SU-DHL-6 (cell line): ENCODE results near the gene POTEG.
"Not testable (repeated sequence)": the region's sequence is repeated elsewhere in the genome, so short reads cannot be mapped to it uniquely, and the experiment has no call there.

ENCODE experiments used
- CTCF ChIP-seq: fragments of 200-600 bp; sonication (generic); IDR thresholded peaks from one replicate; pipeline ENCODE4 v1.5.1; 2017; ENCODE audit warnings: antibody characterized with exemption, mild to moderate bottlenecking, low read length, moderate library complexity; ENCODE audit not compliant: insufficient read depth, poor library complexity, severe bottlenecking
- EZH2phosphoT487 ChIP-seq: fragments of 200-600 bp; sonication (generic), shearing (Covaris generic); conservative IDR thresholded peaks from 2 replicates; pipeline ENCODE4 v1.6.1; 2018; ENCODE audit warnings: mild to moderate bottlenecking, antibody characterized with exemption, low read length, moderate library complexity, mixed read lengths

GRCh38 chr14:19482093-19482492, 48.0 kb upstream of the POTEG start:
- not testable (repeated sequence) for TF ChIP-seq CTCF, EZH2phosphoT487
